Panc1 (cell line): ENCODE data around the gene HAND1. TPM values are rescaled to one million over a fixed set of nuclear protein-coding genes. Genes with fewer than 3 reads are reported as not detected.

Source experiments
- ATAC-seq: fragments of 200-7000 bp; cut with Tn5 transposase; 2 replicates; pipeline ENCODE4 v1.9.1; 2020; ENCODE audit warnings: mild to moderate bottlenecking, moderate library complexity
- BruUV-seq: library from RNA; stranded (reverse); fragments of 400-500 nt; replicated peaks from 2 replicates; lab custom pipeline; 2021; lab: Mats Ljungman, UMichigan
- CTCF ChIA-PET: fragments of 300-600 bp; sonication (Branson Sonifier 250); formaldehyde crosslinking; loops from one replicate; lab custom pipeline; 2022; ENCODE audit warnings: antibody characterized with exemption; lab: Charles Lee
- POLR2A ChIA-PET: fragments of 300-600 bp; sonication (Branson Sonifier 250); formaldehyde crosslinking; loops from one replicate; lab custom pipeline; 2022; ENCODE audit warnings: antibody characterized with exemption; lab: Charles Lee
- DNase-seq: peaks from one replicate; pipeline ENCODE4 v3.0.0-alpha.2; 2010; ENCODE audit warnings: low read depth, low spot score
- H3K27ac ChIP-seq: 2 replicates; pipeline ENCODE4 v1.5.1; 2011; ENCODE audit warnings: mild to moderate bottlenecking, low read length, inconsistent platforms
- H3K27me3 ChIP-seq: fragments of 200-500 bp; sonication (Bioruptor generic); 2 replicates; pipeline ENCODE4 v1.6.0; 2014; ENCODE audit warnings: low read length, inconsistent platforms; ENCODE audit not compliant: control insufficient read depth, insufficient read depth
- H3K36me3 ChIP-seq: fragments of 200-500 bp; sonication (Bioruptor generic); 2 replicates; pipeline ENCODE4 v1.5.1; 2014; ENCODE audit warnings: inconsistent platforms, mild to moderate bottlenecking, low read length, moderate library complexity; ENCODE audit not compliant: control insufficient read depth, insufficient read depth
- H3K4me1 ChIP-seq: 2 replicates; pipeline ENCODE4 v1.5.1; 2011; ENCODE audit warnings: inconsistent platforms, mild to moderate bottlenecking, low read length, moderate library complexity; ENCODE audit not compliant: control insufficient read depth, insufficient read depth
- H3K4me3 ChIP-seq, 2 experiments: 2 replicates each; pipeline ENCODE4 v1.5.1; 2011 to 2012; ENCODE audit warnings: low read depth in 2 of 2, low read length in 2 of 2, mild to moderate bottlenecking in 2 of 2, inconsistent platforms in 1 of 2, moderate library complexity in 1 of 2
- H3K9me3 ChIP-seq: fragments of 200-500 bp; sonication (Bioruptor generic); 2 replicates; pipeline ENCODE4 v1.5.1; 2014; ENCODE audit warnings: low read depth, mild to moderate bottlenecking, inconsistent platforms, low read length, moderate library complexity; ENCODE audit not compliant: control insufficient read depth, insufficient read depth
- POLR2AphosphoS5 ChIP-seq: IDR thresholded peaks from 2 replicates; pipeline ENCODE4 v1.6.1; 2012; ENCODE audit warnings: mild to moderate bottlenecking, low read depth, low read length, moderate library complexity
- SIN3A ChIP-seq: IDR thresholded peaks from 2 replicates; pipeline ENCODE4 v1.6.1; 2012; ENCODE audit warnings: low read depth, mild to moderate bottlenecking, low read length, moderate library complexity, borderline replicate concordance; ENCODE audit not compliant: insufficient read depth
- TCF7L2 ChIP-seq: IDR thresholded peaks from 2 replicates; pipeline ENCODE4 v1.6.1; 2011; ENCODE audit warnings: mild to moderate bottlenecking, low read depth, low read length, inconsistent platforms
- in situ Hi-C: cut with HindIII; loops from 2 replicates; pipeline ENCODE4 v1.10.0; 2016; ENCODE audit warnings: low sequenced_read_pairs, low pct_unique_long_range_greater_than_20kb
- intact Hi-C: fragments of 100-400 bp; cut with micrococcal nuclease; formaldehyde crosslinking; loops from one replicate; pipeline ENCODE4 v1.10.0; 2022; ENCODE audit not compliant: unreplicated experiment
- total RNA-seq: library from RNA; stranded (reverse); gene quantifications from one replicate; pipeline ENCODE4 v1.2.1, GENCODE V29; 2021; ENCODE audit not compliant: unreplicated experiment
- TF ChIP-seq, protein P1 (sequence below): fragments of 450-650 bp; IDR thresholded peaks from 2 replicates; pipeline ENCODE4 v1.5.1; 2017; ENCODE audit warnings: mild to moderate bottlenecking
- TF ChIP-seq, protein P2 (sequence below), 2 experiments: IDR thresholded peaks; 2 replicates each; pipeline ENCODE4 v1.6.1; 2011 to 2012; ENCODE audit warnings: low read depth in 2 of 2, control low read depth in 1 of 2, low read length in 1 of 2, mild to moderate bottlenecking in 1 of 2, moderate library complexity in 1 of 2; ENCODE audit not compliant: insufficient read depth in 1 of 2

HAND1 gene
- total RNA-seq, 1 experiment from 2014 or later = 0.10 TPM

DNA sequence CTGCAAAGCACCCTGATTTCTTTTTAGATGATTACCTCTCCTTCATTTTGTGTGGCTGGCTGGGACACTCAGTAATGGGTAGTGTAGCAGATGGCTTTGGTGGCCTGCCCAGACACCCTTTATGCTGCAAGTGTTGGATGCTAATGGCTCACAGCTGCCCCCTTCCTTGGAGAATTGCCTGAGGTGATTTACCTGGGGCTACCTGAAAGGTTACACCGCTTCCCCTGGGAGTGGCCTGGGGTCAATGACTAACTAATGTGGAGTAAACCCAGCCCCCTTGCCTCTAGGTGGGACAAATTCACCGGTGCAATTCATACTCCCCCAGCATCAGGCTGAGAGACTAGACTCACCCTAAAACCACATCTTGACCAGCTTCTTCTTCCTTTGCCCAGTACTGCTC, 23.5 kb upstream of the HAND1 start:
- intact Hi-C loops (no loop called here), in situ Hi-C loops (no loop called here)
- Histone ChIP-seq H3K4me3 (no peak overlapping the region), H3K27ac (no peak overlapping the region), H3K36me3 (no peaks in the 10 kb centered on the region), H3K9me3 (no peaks in the 10 kb centered on the region), H3K4me1 (no peaks in the 10 kb centered on the region), H3K27me3 (peaks cover 3% of the 10 kb centered on the region; the same call in 1 of the 2 replicates)
- ChIA-PET POLR2A (no interaction called here), CTCF (no interaction called here)
- no TSS peak for BruUV-seq
- ATAC-seq (no peak), DNase-seq (no peak)
- TF ChIP-seq SIN3A (no peak), TCF7L2 (no peak), POLR2AphosphoS5 (no peak)
- TF ChIP-seq, protein P1, sequence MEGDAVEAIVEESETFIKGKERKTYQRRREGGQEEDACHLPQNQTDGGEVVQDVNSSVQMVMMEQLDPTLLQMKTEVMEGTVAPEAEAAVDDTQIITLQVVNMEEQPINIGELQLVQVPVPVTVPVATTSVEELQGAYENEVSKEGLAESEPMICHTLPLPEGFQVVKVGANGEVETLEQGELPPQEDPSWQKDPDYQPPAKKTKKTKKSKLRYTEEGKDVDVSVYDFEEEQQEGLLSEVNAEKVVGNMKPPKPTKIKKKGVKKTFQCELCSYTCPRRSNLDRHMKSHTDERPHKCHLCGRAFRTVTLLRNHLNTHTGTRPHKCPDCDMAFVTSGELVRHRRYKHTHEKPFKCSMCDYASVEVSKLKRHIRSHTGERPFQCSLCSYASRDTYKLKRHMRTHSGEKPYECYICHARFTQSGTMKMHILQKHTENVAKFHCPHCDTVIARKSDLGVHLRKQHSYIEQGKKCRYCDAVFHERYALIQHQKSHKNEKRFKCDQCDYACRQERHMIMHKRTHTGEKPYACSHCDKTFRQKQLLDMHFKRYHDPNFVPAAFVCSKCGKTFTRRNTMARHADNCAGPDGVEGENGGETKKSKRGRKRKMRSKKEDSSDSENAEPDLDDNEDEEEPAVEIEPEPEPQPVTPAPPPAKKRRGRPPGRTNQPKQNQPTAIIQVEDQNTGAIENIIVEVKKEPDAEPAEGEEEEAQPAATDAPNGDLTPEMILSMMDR = no peak
- TF ChIP-seq, protein P2, sequence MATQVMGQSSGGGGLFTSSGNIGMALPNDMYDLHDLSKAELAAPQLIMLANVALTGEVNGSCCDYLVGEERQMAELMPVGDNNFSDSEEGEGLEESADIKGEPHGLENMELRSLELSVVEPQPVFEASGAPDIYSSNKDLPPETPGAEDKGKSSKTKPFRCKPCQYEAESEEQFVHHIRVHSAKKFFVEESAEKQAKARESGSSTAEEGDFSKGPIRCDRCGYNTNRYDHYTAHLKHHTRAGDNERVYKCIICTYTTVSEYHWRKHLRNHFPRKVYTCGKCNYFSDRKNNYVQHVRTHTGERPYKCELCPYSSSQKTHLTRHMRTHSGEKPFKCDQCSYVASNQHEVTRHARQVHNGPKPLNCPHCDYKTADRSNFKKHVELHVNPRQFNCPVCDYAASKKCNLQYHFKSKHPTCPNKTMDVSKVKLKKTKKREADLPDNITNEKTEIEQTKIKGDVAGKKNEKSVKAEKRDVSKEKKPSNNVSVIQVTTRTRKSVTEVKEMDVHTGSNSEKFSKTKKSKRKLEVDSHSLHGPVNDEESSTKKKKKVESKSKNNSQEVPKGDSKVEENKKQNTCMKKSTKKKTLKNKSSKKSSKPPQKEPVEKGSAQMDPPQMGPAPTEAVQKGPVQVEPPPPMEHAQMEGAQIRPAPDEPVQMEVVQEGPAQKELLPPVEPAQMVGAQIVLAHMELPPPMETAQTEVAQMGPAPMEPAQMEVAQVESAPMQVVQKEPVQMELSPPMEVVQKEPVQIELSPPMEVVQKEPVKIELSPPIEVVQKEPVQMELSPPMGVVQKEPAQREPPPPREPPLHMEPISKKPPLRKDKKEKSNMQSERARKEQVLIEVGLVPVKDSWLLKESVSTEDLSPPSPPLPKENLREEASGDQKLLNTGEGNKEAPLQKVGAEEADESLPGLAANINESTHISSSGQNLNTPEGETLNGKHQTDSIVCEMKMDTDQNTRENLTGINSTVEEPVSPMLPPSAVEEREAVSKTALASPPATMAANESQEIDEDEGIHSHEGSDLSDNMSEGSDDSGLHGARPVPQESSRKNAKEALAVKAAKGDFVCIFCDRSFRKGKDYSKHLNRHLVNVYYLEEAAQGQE (IDR thresholded peaks at IDR 0.05; ENCODE audit: insufficient read depth in 1 of 2, low read depth in 2 of 2, low read length in 1 of 2) = no peak

DNA sequence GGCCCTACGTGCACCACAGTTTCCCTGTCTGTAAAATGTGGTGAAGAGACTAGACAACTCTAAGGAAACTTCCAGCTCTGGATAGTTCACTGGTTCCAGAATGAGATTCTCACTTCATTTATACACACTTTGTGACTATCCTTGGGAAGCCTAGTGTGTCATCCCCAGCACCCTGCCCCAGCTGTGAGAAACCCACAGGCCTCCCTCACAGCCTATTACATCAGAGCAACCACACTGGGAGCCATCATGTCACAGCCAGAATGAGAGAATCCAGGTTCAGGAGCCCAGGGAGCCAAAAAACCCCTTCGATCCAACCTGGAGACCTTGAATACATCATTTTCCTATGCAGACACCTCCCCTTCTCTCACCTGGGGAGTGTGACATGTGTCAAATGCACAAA, 21.0 kb upstream of the HAND1 start:
- intact Hi-C loops = no loop called here
- CTCF ChIA-PET = no interaction called here
- DNase-seq = no peak

More for the DNA sequence above, 21.0 kb upstream of the HAND1 start:
- ATAC-seq = no peak
- Histone ChIP-seq H3K4me3 (no peak overlapping the region), H3K9me3 (no peaks in the 10 kb centered on the region), H3K36me3 (no peaks in the 10 kb centered on the region), H3K4me1 (no peaks in the 10 kb centered on the region), H3K27ac (no peak overlapping the region), H3K27me3 (peaks cover 14% of the 10 kb centered on the region)
- TF ChIP-seq, protein P1 = no peak
- TF ChIP-seq TCF7L2 (no peak), SIN3A (no peak), POLR2AphosphoS5 (no peak)
- TF ChIP-seq, protein P2 (IDR thresholded peaks at IDR 0.05; ENCODE audit: insufficient read depth in 1 of 2, low read depth in 2 of 2, low read length in 1 of 2) = no peak
- POLR2A ChIA-PET = no interaction called here
- no TSS peak for BruUV-seq
- in situ Hi-C loops = no loop called here
